IPS-18c (cell line): ENCODE measurements around the gene DNAJC17.

Source experiments
- H3K4me3 ChIP-seq: 2 replicates; pipeline ENCODE4 v1.7.0; 2013; ENCODE audit warnings: low read depth, mild to moderate bottlenecking, low read length, moderate library complexity; ENCODE audit not compliant: insufficient read depth
- H3K9me3 ChIP-seq: one replicate; pipeline ENCODE4 v1.6.1; 2013; ENCODE audit warnings: mild to moderate bottlenecking, low read length, moderate library complexity; ENCODE audit not compliant: control insufficient read depth, insufficient read depth

The DNAJC17 gene

GRCh38 chr15:40806672-40807027 lies 623 bp downstream of the DNAJC17 start:
- H3K9me3 ChIP-seq, result no peaks in the 10 kb centered on the region
- peak overlapping the region; percentile 86 for H3K4me3 ChIP-seq

GRCh38 chr15:40803688-40804087 lies 3.6 kb downstream of the DNAJC17 start:
- H3K4me3 ChIP-seq, result no peak overlapping the region

GRCh38 chr15:40803076-40803475 lies 4.2 kb downstream of the DNAJC17 start:
- no peaks in the 10 kb centered on the region for H3K9me3 ChIP-seq
- H3K4me3 ChIP-seq, result no peak overlapping the region

More at GRCh38 chr15:40803688-40804087, 3.6 kb downstream of the DNAJC17 start:
- no peaks in the 10 kb centered on the region for H3K9me3 ChIP-seq

- Histone ChIP-seq H3K9me3 (no peaks in the 10 kb centered on the region), H3K4me3 (no peak overlapping the region)
Measured at GRCh38 chr15:40799523-40799922, 7.8 kb downstream of the DNAJC17 start.

- H3K4me3 ChIP-seq, result no peak overlapping the region
- H3K9me3 ChIP-seq, result no peaks in the 10 kb centered on the region
Measured at GRCh38 chr15:40796512-40796911, 10.8 kb downstream of the DNAJC17 start.

- no peaks in the 10 kb centered on the region for H3K9me3 ChIP-seq
- H3K4me3 ChIP-seq, result no peak overlapping the region
Measured at GRCh38 chr15:40796041-40796440, 11.2 kb downstream of the DNAJC17 start.

- H3K4me3 ChIP-seq, result no peak overlapping the region
- H3K9me3 ChIP-seq, result no peaks in the 10 kb centered on the region
Measured at GRCh38 chr15:40793216-40793989, 13.9 kb downstream of the DNAJC17 start.

- no peak overlapping the region for H3K4me3 ChIP-seq
- no peaks in the 10 kb centered on the region for H3K9me3 ChIP-seq
Measured at GRCh38 chr15:40792394-40792793, 14.9 kb downstream of the DNAJC17 start.

GRCh38 chr15:40790718-40791117 lies 16.6 kb downstream of the DNAJC17 start:
- Histone ChIP-seq H3K4me3 (no peak overlapping the region), H3K9me3 (no peaks in the 10 kb centered on the region)

- no peaks in the 10 kb centered on the region for H3K9me3 ChIP-seq
- no peak overlapping the region for H3K4me3 ChIP-seq
Measured at GRCh38 chr15:40789999-40790398, 17.3 kb downstream of the DNAJC17 start.

GRCh38 chr15:40789119-40789518 lies 18.2 kb downstream of the DNAJC17 start:
- no peak overlapping the region for H3K4me3 ChIP-seq
- H3K9me3 ChIP-seq, result no peaks in the 10 kb centered on the region

- no peaks in the 10 kb centered on the region for H3K9me3 ChIP-seq
- no peak overlapping the region for H3K4me3 ChIP-seq
Measured at GRCh38 chr15:40787991-40788390, 19.3 kb downstream of the DNAJC17 start.

- Histone ChIP-seq H3K9me3 (no peaks in the 10 kb centered on the region), H3K4me3 (no peak overlapping the region; the same call in 1 of the 2 replicates)
Measured at GRCh38 chr15:40787344-40787841, 19.9 kb downstream of the DNAJC17 start.

GRCh38 chr15:40785814-40786213 lies 21.5 kb downstream of the DNAJC17 start:
- Histone ChIP-seq H3K4me3 (no peak overlapping the region), H3K9me3 (no peaks in the 10 kb centered on the region)

- H3K9me3 ChIP-seq, result no peaks in the 10 kb centered on the region
- no peak overlapping the region for H3K4me3 ChIP-seq
Measured at GRCh38 chr15:40785164-40785563, 22.1 kb downstream of the DNAJC17 start.

- no peak overlapping the region for H3K4me3 ChIP-seq
- H3K9me3 ChIP-seq, result no peaks in the 10 kb centered on the region
Measured at GRCh38 chr15:40782609-40783227, 24.6 kb downstream of the DNAJC17 start.

GRCh38 chr15:40776537-40777141 lies 30.6 kb downstream of the DNAJC17 start:
- Histone ChIP-seq H3K9me3 (no peaks in the 10 kb centered on the region), H3K4me3 (no peak overlapping the region)
